HCT116 (cell line): ENCODE measurements around the gene HCRTR1.

Experiments used
- ATF3 ChIP-seq: IDR thresholded peaks from 2 replicates; pipeline ENCODE4 v1.6.1; 2012
- EGR1 ChIP-seq: IDR thresholded peaks from 2 replicates; pipeline ENCODE4 v1.6.1; 2012; ENCODE audit warnings: low read depth

- TF ChIP-seq ATF3 (no peak), EGR1 (no peak)
Observed at GRCh38 chr1:31673433-31673832, 55.9 kb downstream of the HCRTR1 start.
